ENCODE results near the gene RAB38. TPM values are rescaled to one million over a fixed set of nuclear protein-coding genes. Genes with fewer than 3 reads are reported as not detected.

Gene RAB38
- total and polyA plus RNA-seq, 2 donors (not counting 1 experiment from before 2014, with no cell fraction given): not detected

- TF ChIP-seq CTCF (IDR thresholded peaks at IDR 0.05) (no peak), EZH2 (IDR thresholded peaks at IDR 0.05; ENCODE audit: borderline replicate concordance, insufficient read depth, low read depth, low read length, poor library complexity, severe bottlenecking) (no peak)
- no peak for ATAC-seq (ENCODE audit: low read depth)
- intact Hi-C loops (cut with micrococcal nuclease): no loop called here
- H2AFZ ChIP-seq (ENCODE audit: insufficient read depth, low read depth, low read length, poor library complexity, severe bottlenecking): no peak overlapping the region
- ChIA-PET POLR2A (no interaction called here), CTCF (no interaction called here)
- peaks cover 0 to 4% (median 0%) of the 10 kb centered on the region in 4 experiments for H3K27me3 ChIP-seq (replicated peaks in 1 of 4; ENCODE audit: control extremely low read depth in 1 of 4, control insufficient read depth in 3 of 4, insufficient read depth in 4 of 4, low read length in 3 of 4)
- no peaks in the 10 kb centered on the region for H3K9me3 Mint-ChIP-seq (ENCODE audit: insufficient read depth)
- H3K4me1 ChIP-seq (ENCODE audit: control insufficient read depth in 2 of 2, insufficient read depth in 2 of 2, low read length in 2 of 2): no peaks in the 10 kb centered on the region
- H3K27ac ChIP-seq (ENCODE audit: low read length in 2 of 2): no peak overlapping the region
- H4K20me1 ChIP-seq (ENCODE audit: control insufficient read depth, insufficient read depth, low read length, poor library complexity, severe bottlenecking): no peaks in the 10 kb centered on the region
- H3K4me1 Mint-ChIP-seq: no peaks in the 10 kb centered on the region
- WGBS (ENCODE audit: insufficient coverage): no CpG with 5 or more reads among the region's 1 CpG
- H3K4me2 ChIP-seq (replicated peaks; ENCODE audit: low read depth, low read length, poor library complexity, severe bottlenecking): no peak overlapping the region
- H3K4me3 ChIP-seq (ENCODE audit: control extremely low read depth in 1 of 5, extremely low read depth in 1 of 5, insufficient read depth in 1 of 5, low read depth in 2 of 5, low read length in 4 of 5): no peak overlapping the region
- H3K27ac Mint-ChIP-seq: no peak overlapping the region
- DNase-seq: no peak
- H3K79me2 ChIP-seq (ENCODE audit: control insufficient read depth, insufficient read depth, low read length): no peaks in the 10 kb centered on the region
- H3K9me3 ChIP-seq (ENCODE audit: control extremely low read depth in 1 of 3, control insufficient read depth in 2 of 3, insufficient read depth in 1 of 3, low read length in 2 of 3): no peaks in the 10 kb centered on the region
- no peak overlapping the region for H3K4me3 Mint-ChIP-seq
- H3K36me3 ChIP-seq (replicated peaks in 1 of 2; ENCODE audit: control extremely low read depth in 1 of 2, control insufficient read depth in 1 of 2, extremely low read depth in 1 of 2, insufficient read depth in 2 of 2, low read length in 1 of 2): no peaks in the 10 kb centered on the region
- no peak overlapping the region for H3K9ac ChIP-seq (ENCODE audit: low read length)
- no peaks in the 10 kb centered on the region for H3K27me3 Mint-ChIP-seq
These were observed 69.7 kb downstream of the RAB38 start for GRCh38 chr11:88105526-88105925.

GRCh38 chr11:88104408-88104807, 70.8 kb downstream of the RAB38 start:
- H3K4me3 Mint-ChIP-seq: no peak overlapping the region

More at GRCh38 chr11:88104408-88104807, 70.8 kb downstream of the RAB38 start:
- H3K36me3 ChIP-seq (replicated peaks in 1 of 2; ENCODE audit: control extremely low read depth in 1 of 2, control insufficient read depth in 1 of 2, extremely low read depth in 1 of 2, insufficient read depth in 2 of 2, low read length in 1 of 2): no peaks in the 10 kb centered on the region
- H3K9me3 ChIP-seq (ENCODE audit: control extremely low read depth in 1 of 3, control insufficient read depth in 2 of 3, insufficient read depth in 1 of 3, low read length in 2 of 3): no peaks in the 10 kb centered on the region
- no peaks in the 10 kb centered on the region for H3K79me2 ChIP-seq (ENCODE audit: control insufficient read depth, insufficient read depth, low read length)
- Mint-ChIP-seq H3K9me3 (ENCODE audit: insufficient read depth) (no peaks in the 10 kb centered on the region), H3K27me3 (no peaks in the 10 kb centered on the region), H3K27ac (no peak overlapping the region), H3K4me1 (no peaks in the 10 kb centered on the region)
- peaks cover 0 to 4% (median 0%) of the 10 kb centered on the region in 4 experiments for H3K27me3 ChIP-seq (replicated peaks in 1 of 4; ENCODE audit: control extremely low read depth in 1 of 4, control insufficient read depth in 3 of 4, insufficient read depth in 4 of 4, low read length in 3 of 4)
- TF ChIP-seq EZH2 (IDR thresholded peaks at IDR 0.05; ENCODE audit: borderline replicate concordance, insufficient read depth, low read depth, low read length, poor library complexity, severe bottlenecking) (no peak), CTCF (IDR thresholded peaks at IDR 0.05) (no peak)
- intact Hi-C loops (cut with micrococcal nuclease): no loop called here
- H4K20me1 ChIP-seq (ENCODE audit: control insufficient read depth, insufficient read depth, low read length, poor library complexity, severe bottlenecking): no peaks in the 10 kb centered on the region
- DNase-seq: no peak
- no peaks in the 10 kb centered on the region for H3K4me1 ChIP-seq (ENCODE audit: control insufficient read depth in 2 of 2, insufficient read depth in 2 of 2, low read length in 2 of 2)
- CTCF ChIA-PET: no interaction called here
- ATAC-seq (ENCODE audit: low read depth): no peak
- H3K27ac ChIP-seq (ENCODE audit: low read length in 2 of 2): no peak overlapping the region
- H2AFZ ChIP-seq (ENCODE audit: insufficient read depth, low read depth, low read length, poor library complexity, severe bottlenecking): no peak overlapping the region
- H3K4me2 ChIP-seq (replicated peaks; ENCODE audit: low read depth, low read length, poor library complexity, severe bottlenecking): no peak overlapping the region
- H3K4me3 ChIP-seq (ENCODE audit: control extremely low read depth in 1 of 5, extremely low read depth in 1 of 5, insufficient read depth in 1 of 5, low read depth in 2 of 5, low read length in 4 of 5): no peak overlapping the region
- POLR2A ChIA-PET: no interaction called here
- no peak overlapping the region for H3K9ac ChIP-seq (ENCODE audit: low read length)

All from B cell (primary cell).